GM12878 (cell line): Measurements from ENCODE around the gene PELI2. TPM values are rescaled to one million over a fixed set of nuclear protein-coding genes. Genes with fewer than 3 reads are reported as not detected.
"Not testable (repeated sequence)": the region's sequence is repeated elsewhere in the genome, so short reads cannot be mapped to it uniquely, and the experiment has no call there.

Experiments used
- ATAC-seq: fragments of 200-7000 bp; cut with Tn5 transposase; 3 replicates; pipeline ENCODE4 v1.9.1; 2020; ENCODE audit warnings: mild to moderate bottlenecking, moderate library complexity
- BruUV-seq: library from RNA; stranded (reverse); fragments of 400-500 nt; replicated peaks from 2 replicates; lab custom pipeline; 2021; lab: Mats Ljungman, UMichigan
- CTCF ChIA-PET: fragments of 300-600 bp; sonication (Branson Sonifier 250); formaldehyde crosslinking; extraction: SDS; loops from one replicate; lab custom pipeline; 2021; ENCODE audit warnings: inconsistent platforms; lab: Yijun Ruan, JAX
- POLR2A ChIA-PET: fragments of 350-600 bp; formaldehyde crosslinking; extraction: SDS; loops from one replicate; lab custom pipeline; 2021; ENCODE audit warnings: inconsistent platforms; lab: Charles Lee
- RAD21 ChIA-PET: fragments of 300-600 bp; sonication (Branson Sonifier 250); formaldehyde crosslinking; loops from one replicate; lab custom pipeline; 2023; ENCODE audit warnings: antibody characterized with exemption; ENCODE audit not compliant: unreplicated experiment; lab: Charles Lee
- SMC1A ChIA-PET: fragments of 300-600 bp; sonication (Branson Sonifier 250); formaldehyde crosslinking; loops from one replicate; lab custom pipeline; 2023; ENCODE audit not compliant: unreplicated experiment, uncharacterized antibody; lab: Charles Lee
- DNase-seq: peaks from one replicate; pipeline ENCODE4 v3.0.0-alpha.2; 2011; ENCODE audit warnings: low read depth, low spot score
- FAIRE-seq: peaks from 3 replicates; lab custom pipeline; 2011; peaks lifted over from hg19 to GRCh38; lab: Jason Lieb, UNC
- H2AFZ ChIP-seq: 2 replicates; pipeline ENCODE4 v1.6.0; 2011; ENCODE audit warnings: low read depth, low read length, control low read depth; ENCODE audit not compliant: control insufficient read depth
- H3K27ac ChIP-seq: 2 replicates; pipeline ENCODE4 v1.5.1; 2011; ENCODE audit warnings: control low read depth; ENCODE audit not compliant: control insufficient read depth, insufficient read depth
- H3K27me3 ChIP-seq, 2 experiments: replicated peaks in 1 of 2; 2 replicates each; pipeline versions ENCODE4 v1.6.0 to v1.6.1; 2011; ENCODE audit warnings: low read length in 1 of 2; ENCODE audit not compliant: control insufficient read depth in 2 of 2, insufficient read depth in 2 of 2
- H3K36me3 ChIP-seq, 2 experiments: 2 replicates each; pipeline ENCODE4 v1.5.1; 2011; ENCODE audit warnings: low read length in 1 of 2; ENCODE audit not compliant: control insufficient read depth in 2 of 2, insufficient read depth in 2 of 2
- H3K4me1 ChIP-seq: 2 replicates; pipeline ENCODE4 v1.6.1; 2011; ENCODE audit warnings: mild to moderate bottlenecking, low read length, moderate library complexity, mixed read lengths; ENCODE audit not compliant: control insufficient read depth, insufficient read depth
- H3K4me2 ChIP-seq: 2 replicates; pipeline ENCODE4 v1.6.0; 2011; ENCODE audit warnings: control low read depth; ENCODE audit not compliant: control insufficient read depth, insufficient read depth
- H3K4me3 ChIP-seq: fragments of 200-600 bp; sonication (generic); 2 replicates; pipeline ENCODE4 v1.5.1; 2016
- H3K79me2 ChIP-seq: 2 replicates; pipeline ENCODE4 v1.6.0; 2011; ENCODE audit warnings: low read length; ENCODE audit not compliant: control insufficient read depth, insufficient read depth
- H3K9ac ChIP-seq: 2 replicates; pipeline ENCODE4 v1.8.0; 2011; ENCODE audit warnings: low read length, control low read depth, mixed read lengths; ENCODE audit not compliant: control insufficient read depth, insufficient read depth
- H3K9me3 ChIP-seq: replicated peaks from 3 replicates; pipeline ENCODE4 v1.5.1; 2011; ENCODE audit warnings: mild to moderate bottlenecking, low read length; ENCODE audit not compliant: control insufficient read depth, insufficient read depth
- H4K20me1 ChIP-seq: 2 replicates; pipeline ENCODE4 v1.6.0; 2011; ENCODE audit not compliant: control insufficient read depth, insufficient read depth
- ATF7 ChIP-seq: fragments of 450-650 bp; IDR thresholded peaks from 2 replicates; pipeline ENCODE4 v1.6.1; 2016; ENCODE audit warnings: low read depth, mild to moderate bottlenecking
- CHD4 ChIP-seq: fragments of 200-600 bp; sonication (generic); IDR thresholded peaks from 2 replicates; pipeline ENCODE4 v1.6.1; 2016; ENCODE audit warnings: mild to moderate bottlenecking
- DPF2 ChIP-seq: fragments of 450-650 bp; IDR thresholded peaks from 2 replicates; pipeline ENCODE4 v1.6.1; 2017; ENCODE audit warnings: mild to moderate bottlenecking
- FOXK2 ChIP-seq: fragments of 450-650 bp; IDR thresholded peaks from 2 replicates; pipeline ENCODE4 v1.6.1; 2017; ENCODE audit warnings: mild to moderate bottlenecking, moderate library complexity
- MTA3 ChIP-seq: IDR thresholded peaks from 2 replicates; pipeline ENCODE4 v1.6.1; 2012; ENCODE audit warnings: low read length, inconsistent platforms, borderline replicate concordance
- MXI1 ChIP-seq: fragments of 150-350 bp; IDR thresholded peaks from 2 replicates; pipeline ENCODE4 v1.6.1; 2011; ENCODE audit warnings: low read depth, mild to moderate bottlenecking, inconsistent platforms, low read length, improper control_type of control experiment
- NFIC ChIP-seq: IDR thresholded peaks from 2 replicates; pipeline ENCODE4 v1.6.1; 2012; ENCODE audit warnings: low read depth, mild to moderate bottlenecking, inconsistent platforms, low read length, moderate library complexity
- PAX8 ChIP-seq: fragments of 450-650 bp; IDR thresholded peaks from 2 replicates; pipeline ENCODE4 v1.6.1; 2017; ENCODE audit warnings: mild to moderate bottlenecking, moderate library complexity
- POLR2A ChIP-seq: IDR thresholded peaks from 2 replicates; pipeline ENCODE4 v1.6.1; 2011; ENCODE audit warnings: low read depth, mild to moderate bottlenecking, low read length
- POU2F2 ChIP-seq: IDR thresholded peaks from 3 replicates; pipeline ENCODE4 v1.6.1; 2011; ENCODE audit warnings: low read depth, mild to moderate bottlenecking, low read length, borderline replicate concordance
- SIX5 ChIP-seq: IDR thresholded peaks from 2 replicates; pipeline ENCODE4 v1.6.1; 2011; ENCODE audit warnings: mild to moderate bottlenecking, low read depth, low read length, moderate library complexity; ENCODE audit not compliant: severe bottlenecking
- SMAD1 ChIP-seq: fragments of 450-650 bp; IDR thresholded peaks from 2 replicates; pipeline ENCODE4 v1.6.1; 2018; ENCODE audit warnings: mild to moderate bottlenecking, low read depth; ENCODE audit not compliant: partially characterized antibody
- SMARCA5 ChIP-seq: fragments of 450-650 bp; IDR thresholded peaks from 2 replicates; pipeline ENCODE4 v1.6.1; 2017; ENCODE audit warnings: mild to moderate bottlenecking
- STAT1 ChIP-seq: fragments of 450-650 bp; conservative IDR thresholded peaks from 2 replicates; pipeline ENCODE4 v1.6.1; 2014; ENCODE audit warnings: antibody characterized with exemption, mild to moderate bottlenecking
- TCF12 ChIP-seq: IDR thresholded peaks from 2 replicates; pipeline ENCODE4 v1.6.1; 2011; ENCODE audit warnings: low read depth, mild to moderate bottlenecking, low read length
- WGBS: methylation state at CpG from one replicate; pipeline ENCODE4 v1.1.6; 2016; ENCODE audit warnings: low lambda C conversion rate; ENCODE audit not compliant: insufficient replicate concordance, insufficient coverage; ENCODE audit errors: missing lambda C conversion rate; 5-methylcytosine and 5-hydroxymethylcytosine counted together
- in situ Hi-C: fragments of 300-500 bp; cut with MboI; formaldehyde crosslinking; loops from 9 replicates; pipeline ENCODE4 v1.14.3; 2018; ENCODE audit warnings: mixed read lengths
- intact Hi-C: fragments of 100-400 bp; cut with micrococcal nuclease; formaldehyde crosslinking; loops from one replicate; pipeline ENCODE4 v1.14.2; 2022; ENCODE audit not compliant: unreplicated experiment
- polyA plus RNA-seq, 11 experiments: library from polyadenylated mRNA; depleted of rRNA in 4 of 11; unstranded in 6 of 11; stranded (reverse) in 5 of 11; fragments of >200 nt; fragmentation: Nextera tagmentation in 4 of 11; fragmentation: Illumina TruSeq in 1 of 11; extraction: Ambion mirVana in 4 of 11; extraction: Trizol in 1 of 11; gene quantifications; 1 replicate in 1 of 11; 2 replicates in 10 of 11; pipeline versions ENCODE4 v1.2.1 to v1.2.3, GENCODE V29; 2011 to 2016; ENCODE audit warnings: inconsistent platforms in 2 of 11, missing spikeins in 2 of 11, low read depth in 1 of 11
- total RNA-seq, 4 experiments: library from RNA; depleted of rRNA in 3 of 4; stranded (reverse); fragments of >200 nt in 3 of 4; fragmentation: Illumina TruSeq in 1 of 4; extraction: Trizol in 1 of 4; gene quantifications; 2 replicates each; pipeline versions ENCODE4 v1.2.1 to v1.2.3, GENCODE V29; 2013 to 2021
- TF ChIP-seq, protein P1 (sequence below): fragments of 450-650 bp; IDR thresholded peaks from 2 replicates; pipeline ENCODE4 v1.6.1; 2017; ENCODE audit warnings: low read depth, mild to moderate bottlenecking, moderate library complexity

The PELI2 gene
- total and polyA plus RNA-seq, 10 of the 15 experiments (the other 5 are each of a cell fraction or from before 2014, with no cell fraction given), result under 0.01 to 0.10 (median 0.01) TPM; not detected in 3

DNA sequence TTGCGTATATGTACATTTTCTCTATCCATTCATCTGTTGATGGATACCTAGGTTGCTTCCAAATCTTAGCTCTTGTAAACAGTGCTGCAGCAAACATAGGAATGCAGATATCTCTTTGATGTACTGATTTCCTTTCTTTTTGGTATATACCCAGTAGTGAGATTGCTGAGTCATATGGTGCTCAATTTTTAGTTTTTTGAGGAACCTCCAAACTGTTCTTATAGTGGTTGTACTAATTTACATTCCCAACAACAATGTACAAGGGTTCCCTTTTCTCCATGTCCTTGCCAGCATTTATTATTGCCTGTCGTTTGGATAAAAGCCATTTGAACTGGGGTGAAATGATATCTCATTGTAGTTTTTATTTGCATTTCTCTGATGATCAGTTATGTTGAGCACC, 44.3 kb downstream of the PELI2 start:
- in situ Hi-C loops, result no loop called here
- H3K9ac ChIP-seq, result no peak overlapping the region
- H3K27me3 ChIP-seq, result no peaks in the 10 kb centered on the region
- POLR2A ChIA-PET, result no interaction called here
- H3K4me1 ChIP-seq, result no peaks in the 10 kb centered on the region
- RAD21 ChIA-PET, result no interaction called here
- no peak overlapping the region for H3K27ac ChIP-seq
- TF ChIP-seq SIX5 (no peak), MTA3 (no peak), MXI1 (no peak), DPF2 (no peak), NFIC (no peak), TCF12 (no peak), CHD4 (no peak), SMAD1 (no peak), PAX8 (no peak), FOXK2 (no peak), STAT1 (no peak), POLR2A (no peak), POU2F2 (no peak), ATF7 (no peak), SMARCA5 (no peak)
- TF ChIP-seq, protein P1, sequence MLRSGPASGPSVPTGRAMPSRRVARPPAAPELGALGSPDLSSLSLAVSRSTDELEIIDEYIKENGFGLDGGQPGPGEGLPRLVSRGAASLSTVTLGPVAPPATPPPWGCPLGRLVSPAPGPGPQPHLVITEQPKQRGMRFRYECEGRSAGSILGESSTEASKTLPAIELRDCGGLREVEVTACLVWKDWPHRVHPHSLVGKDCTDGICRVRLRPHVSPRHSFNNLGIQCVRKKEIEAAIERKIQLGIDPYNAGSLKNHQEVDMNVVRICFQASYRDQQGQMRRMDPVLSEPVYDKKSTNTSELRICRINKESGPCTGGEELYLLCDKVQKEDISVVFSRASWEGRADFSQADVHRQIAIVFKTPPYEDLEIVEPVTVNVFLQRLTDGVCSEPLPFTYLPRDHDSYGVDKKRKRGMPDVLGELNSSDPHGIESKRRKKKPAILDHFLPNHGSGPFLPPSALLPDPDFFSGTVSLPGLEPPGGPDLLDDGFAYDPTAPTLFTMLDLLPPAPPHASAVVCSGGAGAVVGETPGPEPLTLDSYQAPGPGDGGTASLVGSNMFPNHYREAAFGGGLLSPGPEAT, result no peak
- SMC1A ChIA-PET, result no interaction called here
- no peak for ATAC-seq
- no peak for FAIRE-seq
- intact Hi-C loops, result no loop called here
- no TSS peak for BruUV-seq
- no peaks in the 10 kb centered on the region for H3K79me2 ChIP-seq
- DNase-seq, result no peak
- WGBS, result 29% methylated on average over 2 of the region's 2 CpGs
- CTCF ChIA-PET, result no interaction called here
- H4K20me1 ChIP-seq, result no peaks in the 10 kb centered on the region
- no peaks in the 10 kb centered on the region for H3K36me3 ChIP-seq
- H3K4me3 ChIP-seq, result no peak overlapping the region
- H3K4me2 ChIP-seq, result no peak overlapping the region
- H3K9me3 ChIP-seq, result no peaks in the 10 kb centered on the region; the same call in 2 of the 3 replicates
- no peak overlapping the region for H2AFZ ChIP-seq

DNA sequence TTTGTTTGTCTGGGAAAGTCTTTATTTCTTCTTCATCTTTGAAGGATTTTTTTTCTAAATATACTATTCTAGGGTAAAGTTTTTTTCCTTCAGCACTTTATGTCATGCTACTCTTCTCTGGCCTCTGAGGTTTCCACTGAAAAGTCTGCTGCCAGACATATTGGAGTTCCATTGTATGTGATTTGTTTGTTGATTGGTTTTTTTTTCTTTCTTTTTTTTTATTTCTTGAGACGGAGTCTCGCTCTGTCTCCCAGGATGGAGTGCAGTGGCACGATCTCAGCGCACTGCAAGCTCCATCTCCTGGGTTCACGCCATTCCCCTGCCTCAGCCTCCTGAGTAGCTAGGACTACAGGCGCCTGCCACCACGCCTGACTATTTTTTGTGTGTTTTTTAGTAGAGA, 48.4 kb downstream of the PELI2 start:
- RAD21 ChIA-PET, FAIRE-seq, H3K27ac ChIP-seq, DNase-seq, H3K9me3 ChIP-seq, H3K79me2 ChIP-seq, H4K20me1 ChIP-seq, intact Hi-C loops, H2AFZ ChIP-seq, POLR2A ChIA-PET, in situ Hi-C loops, H3K4me3 ChIP-seq, H3K9ac ChIP-seq, H3K27me3 ChIP-seq, ATAC-seq, SMC1A ChIA-PET, H3K4me2 ChIP-seq, CTCF ChIA-PET, H3K36me3 ChIP-seq, BruUV-seq, H3K4me1 ChIP-seq: not testable (repeated sequence)
- WGBS, result 44% methylated on average over 7 of the region's 7 CpGs
